H1 (cell line): ENCODE results near the gene MAGI1. TPM values are rescaled to one million over a fixed set of nuclear protein-coding genes. Genes with fewer than 3 reads are reported as not detected.

Experiments used
- CTCF ChIA-PET: fragments of 300-600 bp; sonication (Branson Sonifier 250); formaldehyde crosslinking; loops from one replicate; lab custom pipeline; 2021; ENCODE audit not compliant: partially characterized antibody; lab: Charles Lee
- POLR2A ChIA-PET: fragments of 300-600 bp; sonication (Branson Sonifier 250); formaldehyde crosslinking; loops from one replicate; lab custom pipeline; 2021; ENCODE audit warnings: inconsistent platforms; ENCODE audit not compliant: partially characterized antibody; lab: Charles Lee
- DNase-seq, 2 experiments: peaks; one replicate each; pipeline versions ENCODE4 v3.0.0 to v3.0.0-alpha.2; 2010 to 2022; ENCODE audit warnings: low spot score in 2 of 2, low read depth in 1 of 2, mixed read lengths in 1 of 2
- FAIRE-seq: peaks from 2 replicates; lab custom pipeline; 2011; peaks lifted over from hg19 to GRCh38; lab: Jason Lieb, UNC
- H2AFZ ChIP-seq: 2 replicates; pipeline ENCODE4 v1.8.1; 2012; ENCODE audit warnings: low read length, inconsistent platforms
- H2AK5ac ChIP-seq: 2 replicates; pipeline ENCODE4 v1.6.1; 2013; ENCODE audit warnings: low read depth, low read length
- H2BK120ac ChIP-seq: replicated peaks from 2 replicates; pipeline ENCODE3; 2013; ENCODE audit warnings: low read depth, low read length, inconsistent platforms
- H2BK12ac ChIP-seq: 2 replicates; pipeline ENCODE4 v1.6.1; 2013; ENCODE audit warnings: low read depth, low read length
- H2BK15ac ChIP-seq: 2 replicates; pipeline ENCODE4 v1.6.1; 2013; ENCODE audit warnings: low read length
- H2BK20ac ChIP-seq: 2 replicates; pipeline ENCODE4 v1.6.1; 2013; ENCODE audit warnings: low read length
- H2BK5ac ChIP-seq: 2 replicates; pipeline ENCODE4 v1.6.1; 2013; ENCODE audit warnings: low read depth, low read length
- H3K14ac ChIP-seq: 2 replicates; pipeline ENCODE4 v1.6.1; 2013; ENCODE audit warnings: inconsistent platforms; ENCODE audit not compliant: insufficient read length
- H3K18ac ChIP-seq: 2 replicates; pipeline ENCODE4 v1.6.1; 2013; ENCODE audit warnings: low read length; ENCODE audit errors: extremely low read depth
- H3K23ac ChIP-seq: 2 replicates; pipeline ENCODE4 v1.6.1; 2013; ENCODE audit warnings: inconsistent platforms; ENCODE audit not compliant: insufficient read length
- H3K23me2 ChIP-seq: 2 replicates; pipeline ENCODE4 v1.6.1; 2013; ENCODE audit warnings: low read depth, low read length
- H3K27ac ChIP-seq: 2 replicates; pipeline ENCODE4 v1.6.1; 2011; ENCODE audit warnings: low read depth, low read length, inconsistent platforms
- H3K27me3 ChIP-seq, 4 experiments: replicated peaks in 1 of 4; 1 replicate in 1 of 4; 2 replicates in 3 of 4; pipeline versions ENCODE4 v1.6.1 to v1.8.1; 2011 to 2013; ENCODE audit warnings: low read length in 3 of 4, mild to moderate bottlenecking in 3 of 4, inconsistent platforms in 2 of 4, mixed read lengths in 2 of 4, moderate library complexity in 1 of 4; ENCODE audit not compliant: control insufficient read depth in 3 of 4, insufficient read depth in 3 of 4; ENCODE audit errors: extremely low read depth in 1 of 4
- H3K36me3 ChIP-seq, 4 experiments: 2 replicates each; pipeline versions ENCODE4 v1.6.1 to v1.8.1; 2011 to 2013; ENCODE audit warnings: mild to moderate bottlenecking in 4 of 4, low read length in 3 of 4, moderate library complexity in 2 of 4, control low read depth in 1 of 4, inconsistent platforms in 1 of 4; ENCODE audit not compliant: insufficient read depth in 4 of 4, control insufficient read depth in 2 of 4
- H3K4ac ChIP-seq: replicated peaks from 2 replicates; pipeline ENCODE3; 2013; ENCODE audit warnings: low read length, low read depth, mixed read lengths, inconsistent platforms; ENCODE audit not compliant: insufficient read length
- H3K4me1 ChIP-seq, 4 experiments: replicated peaks in 1 of 4; 1 replicate in 1 of 4; 2 replicates in 3 of 4; pipeline versions ENCODE4 v1.6.1 to v1.8.1; 2011 to 2013; ENCODE audit warnings: low read length in 3 of 4, inconsistent platforms in 2 of 4, mixed read lengths in 1 of 4; ENCODE audit not compliant: insufficient read depth in 4 of 4, control insufficient read depth in 3 of 4
- H3K4me2 ChIP-seq, 2 experiments: 2 replicates each; pipeline versions ENCODE4 v1.6.1 to v1.8.1; 2011 to 2013; ENCODE audit warnings: low read depth in 2 of 2, low read length in 2 of 2, control low read depth in 1 of 2, inconsistent platforms in 1 of 2, mild to moderate bottlenecking in 1 of 2; ENCODE audit not compliant: insufficient read depth in 1 of 2
- H3K4me3 ChIP-seq, 4 experiments: fragments of 200-600, 300-600 bp in 1 of 4; sonication (generic), shearing (Covaris generic), sonication (Bioruptor Twin) in 1 of 4; 2 replicates each; pipeline versions ENCODE4 v1.5.1 to v1.8.1; 2011 to 2016; ENCODE audit warnings: low read length in 4 of 4, low read depth in 3 of 4, control low read depth in 2 of 4, inconsistent platforms in 2 of 4, mild to moderate bottlenecking in 2 of 4, mixed read lengths in 1 of 4, moderate library complexity in 1 of 4; ENCODE audit not compliant: insufficient read depth in 2 of 4; ENCODE audit errors: extremely low read depth in 1 of 4
- H3K56ac ChIP-seq: replicated peaks from 2 replicates; pipeline ENCODE3; 2013; ENCODE audit warnings: low read depth, mild to moderate bottlenecking, mixed read lengths, low read length, inconsistent platforms; ENCODE audit not compliant: insufficient read length
- H3K79me1 ChIP-seq: 2 replicates; pipeline ENCODE4 v1.6.1; 2013; ENCODE audit warnings: low read depth, low read length, control low read depth
- H3K79me2 ChIP-seq, 2 experiments: 2 replicates each; pipeline versions ENCODE4 v1.6.1 to v1.8.1; 2012 to 2013; ENCODE audit warnings: low read length in 2 of 2, mild to moderate bottlenecking in 2 of 2, inconsistent platforms in 1 of 2; ENCODE audit not compliant: insufficient read depth in 2 of 2, control insufficient read depth in 1 of 2
- H3K9ac ChIP-seq, 4 experiments: replicated peaks in 1 of 4; 1 replicate in 1 of 4; 2 replicates in 3 of 4; pipeline versions ENCODE4 v1.6.1 to v1.8.1; 2011 to 2013; ENCODE audit warnings: low read depth in 3 of 4, low read length in 3 of 4, control low read depth in 2 of 4, mild to moderate bottlenecking in 2 of 4, moderate library complexity in 2 of 4, inconsistent platforms in 1 of 4; ENCODE audit errors: extremely low read depth in 1 of 4
- H3K9me3 ChIP-seq, 2 experiments: 2 replicates each; pipeline versions ENCODE4 v1.6.1 to v1.8.1; 2012 to 2013; ENCODE audit warnings: mild to moderate bottlenecking in 2 of 2, moderate library complexity in 2 of 2, control low read depth in 1 of 2, inconsistent platforms in 1 of 2, low read depth in 1 of 2, low read length in 1 of 2, mixed read lengths in 1 of 2; ENCODE audit not compliant: insufficient read depth in 2 of 2
- H4K20me1 ChIP-seq, 2 experiments: replicated peaks in 1 of 2; 2 replicates each; pipeline versions ENCODE3 to v1.8.1; 2011 to 2013; ENCODE audit warnings: inconsistent platforms in 2 of 2, low read length in 2 of 2, mild to moderate bottlenecking in 1 of 2; ENCODE audit not compliant: insufficient read depth in 2 of 2, control insufficient read depth in 1 of 2
- H4K5ac ChIP-seq: 2 replicates; pipeline ENCODE4 v1.6.1; 2013; ENCODE audit warnings: low read length, low read depth, mixed read lengths, inconsistent platforms; ENCODE audit not compliant: insufficient read length
- H4K8ac ChIP-seq: 2 replicates; pipeline ENCODE4 v1.8.0; 2013; ENCODE audit warnings: mild to moderate bottlenecking, moderate library complexity, low read length, inconsistent platforms; ENCODE audit not compliant: insufficient read depth; ENCODE audit errors: extremely low read depth
- H4K91ac ChIP-seq: replicated peaks from 2 replicates; pipeline ENCODE3; 2013; ENCODE audit warnings: low read length, mixed read lengths, inconsistent platforms; ENCODE audit not compliant: insufficient read length
- CTBP2 ChIP-seq: IDR thresholded peaks from 2 replicates; pipeline ENCODE4 v1.7.0; 2011; ENCODE audit warnings: borderline replicate concordance, mild to moderate bottlenecking, moderate library complexity, mixed read lengths, low read length; ENCODE audit not compliant: insufficient read depth, insufficient read length
- EGR1 ChIP-seq: IDR thresholded peaks from 2 replicates; pipeline ENCODE4 v1.6.1; 2011; ENCODE audit warnings: low read depth, low read length, borderline replicate concordance
- EZH2 ChIP-seq: fragments of 200-600 bp; sonication (generic); IDR thresholded peaks from 2 replicates; pipeline ENCODE4 v1.7.1; 2012; ENCODE audit warnings: low read depth, mild to moderate bottlenecking, moderate library complexity, low read length, inconsistent platforms; ENCODE audit not compliant: severe bottlenecking
- FOSL1 ChIP-seq: IDR thresholded peaks from 2 replicates; pipeline ENCODE4 v1.6.1; 2011; ENCODE audit warnings: mild to moderate bottlenecking, low read depth, low read length, moderate library complexity; ENCODE audit not compliant: insufficient read depth
- HDAC2 ChIP-seq, 2 experiments: fragments of 300-600 bp in 1 of 2; sonication (generic) in 1 of 2; IDR thresholded peaks; 2 replicates each; pipeline ENCODE4 v1.6.1; 2011 to 2012; ENCODE audit warnings: low read depth in 2 of 2, low read length in 2 of 2, mild to moderate bottlenecking in 2 of 2, moderate library complexity in 2 of 2, borderline replicate concordance in 1 of 2, inconsistent platforms in 1 of 2
- JUND ChIP-seq: IDR thresholded peaks from 2 replicates; pipeline ENCODE4 v1.6.1; 2011; ENCODE audit warnings: mild to moderate bottlenecking, improper control_type of control experiment, low read length
- MAFK ChIP-seq: IDR thresholded peaks from 2 replicates; pipeline ENCODE4 v1.6.1; 2012; ENCODE audit warnings: low read depth, mild to moderate bottlenecking, improper control_type of control experiment, low read length
- NRF1 ChIP-seq: IDR thresholded peaks from 2 replicates; pipeline ENCODE4 v1.6.1; 2011; ENCODE audit warnings: mild to moderate bottlenecking, low read depth, low read length, improper control_type of control experiment
- POLR2AphosphoS5 ChIP-seq: IDR thresholded peaks from 2 replicates; pipeline ENCODE4 v1.6.1; 2011; ENCODE audit warnings: low read depth, low read length
- RFX5 ChIP-seq: IDR thresholded peaks from 2 replicates; pipeline ENCODE4 v1.6.1; 2011; ENCODE audit warnings: low read depth, low read length, improper control_type of control experiment, borderline replicate concordance
- SAP30 ChIP-seq: fragments of 300-600 bp; sonication (generic); IDR thresholded peaks from 2 replicates; pipeline ENCODE4 v1.7.1; 2012; ENCODE audit warnings: low read length, moderate library complexity, mild to moderate bottlenecking, inconsistent platforms; ENCODE audit not compliant: insufficient read depth, insufficient replicate concordance
- SIRT6 ChIP-seq: IDR thresholded peaks from one replicate; pipeline ENCODE4 v1.7.1; 2012; ENCODE audit warnings: low read length, inconsistent platforms
- SP4 ChIP-seq: IDR thresholded peaks from 2 replicates; pipeline ENCODE4 v1.6.1; 2012; ENCODE audit warnings: low read length, inconsistent platforms
- SRF ChIP-seq: IDR thresholded peaks from 2 replicates; pipeline ENCODE4 v1.6.1; 2011; ENCODE audit warnings: mild to moderate bottlenecking, low read depth, low read length, moderate library complexity
- polyA plus RNA-seq, 7 experiments: library from polyadenylated mRNA; depleted of rRNA in 3 of 7; stranded (reverse) in 5 of 7; unstranded in 2 of 7; fragments of >200 nt in 5 of 7; fragments of 200-250 nt in 2 of 7; gene quantifications; 1 replicate in 5 of 7; 2 replicates in 1 of 7; 4 replicates in 1 of 7; pipeline versions ENCODE4 v1.2.1 to v1.2.3, GENCODE V29; 2011 to 2013; ENCODE audit warnings: missing spikeins in 2 of 7, mixed read lengths in 2 of 7
- total RNA-seq: library from RNA; stranded (reverse); fragmentation: NEBNext Ultra II Directional; extraction: Animal tissue kit (Norgen Biotek cat#: 25700); gene quantifications from 2 replicates; pipeline ENCODE4 v1.2.1, GENCODE V29; 2021
- TF ChIP-seq, protein P1 (sequence below): IDR thresholded peaks from 2 replicates; pipeline ENCODE4 v1.6.1; 2012; ENCODE audit warnings: inconsistent platforms

MAGI1 gene
- total and polyA plus RNA-seq, 2 of the 8 experiments (the other 6 are each of a cell fraction or from before 2014, with no cell fraction given), result 19.8 to 78.0 TPM

DNA sequence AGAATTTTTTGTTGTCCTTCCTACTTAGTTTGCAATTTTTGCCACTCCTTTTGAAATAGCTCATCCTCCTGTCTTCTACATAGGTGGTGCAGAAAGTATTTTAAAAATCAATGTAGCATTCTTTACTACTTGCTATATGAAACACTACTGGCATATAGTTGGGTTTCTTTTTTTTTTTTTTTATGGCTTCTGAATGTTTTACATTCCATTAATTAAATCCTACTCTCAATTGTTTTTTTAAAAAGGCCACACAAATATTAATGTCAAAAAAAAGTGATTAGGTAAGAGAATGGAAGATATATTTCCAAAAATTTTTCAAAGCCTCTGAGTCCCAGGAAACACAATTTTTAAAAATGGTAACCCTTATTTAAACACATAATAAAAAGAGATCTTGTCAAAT, 262.6 kb downstream of the MAGI1 start:
- FAIRE-seq (no peak), DNase-seq (no peak)
- Histone ChIP-seq H3K18ac (no peak overlapping the region), H3K79me2 (peaks cover 0 to 7% of the 10 kb centered on the region in 2 experiments; a peak in 2 of 4 replicates), H4K20me1 (no peaks in the 10 kb centered on the region), H2AK5ac (no peak overlapping the region), H3K23me2 (0 out of 2 replicates have a peak, but pooled peaks cover 2% of the 10 kb centered on the region), H2BK20ac (no peak overlapping the region), H3K9ac (no peak overlapping the region), H2BK12ac (no peak overlapping the region), H3K4me1 (peaks cover 0 to 4% (median 1%) of the 10 kb centered on the region in 4 experiments; a peak in 3 of 7 replicates), H3K36me3 (no peaks in the 10 kb centered on the region), H3K56ac (no peak overlapping the region), H3K4ac (no peak overlapping the region), H2AFZ (no peak overlapping the region), H2BK120ac (no peak overlapping the region), H2BK5ac (no peak overlapping the region), H3K27me3 (no peaks in the 10 kb centered on the region), H4K8ac (no peak overlapping the region), H2BK15ac (no peak overlapping the region), H3K27ac (no peak overlapping the region), H3K9me3 (no peaks in the 10 kb centered on the region), H3K4me2 (no peak overlapping the region), H4K5ac (no peak overlapping the region), H3K23ac (no peak overlapping the region), H3K14ac (no peak overlapping the region), H3K79me1 (no peaks in the 10 kb centered on the region; the same call in 1 of the 2 replicates), H4K91ac (no peak overlapping the region), H3K4me3 (no peak overlapping the region)
- ChIA-PET POLR2A (no interaction called here), CTCF (interaction anchor here (0.6 kb wide), 2 partner anchors 99 to 243 kb away, joined by 3 to 5 read pairs; no protein-coding TSS in a partner anchor)
- TF ChIP-seq POLR2AphosphoS5, result no peak
- no peak for TF ChIP-seq CTBP2
- TF ChIP-seq NRF1, result no peak
- no peak for TF ChIP-seq RFX5
- no peak for TF ChIP-seq JUND
- no peak for TF ChIP-seq SRF
- TF ChIP-seq EZH2, result no peak
- no peak for TF ChIP-seq HDAC2 (IDR thresholded peaks at IDR 0.05; ENCODE audit: borderline replicate concordance in 1 of 2, low read depth in 2 of 2, low read length in 2 of 2)
- TF ChIP-seq SP4, result no peak
- no peak for TF ChIP-seq MAFK
- TF ChIP-seq FOSL1, result no peak
- TF ChIP-seq, protein P1, sequence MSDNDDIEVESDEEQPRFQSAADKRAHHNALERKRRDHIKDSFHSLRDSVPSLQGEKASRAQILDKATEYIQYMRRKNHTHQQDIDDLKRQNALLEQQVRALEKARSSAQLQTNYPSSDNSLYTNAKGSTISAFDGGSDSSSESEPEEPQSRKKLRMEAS, result no peak
- TF ChIP-seq SIRT6, result no peak
- TF ChIP-seq SAP30, result no peak
- TF ChIP-seq EGR1, result no peak
